ENCODE data around the gene ASB15. TPM values are rescaled to one million over a fixed set of nuclear protein-coding genes. Genes with fewer than 3 reads are reported as not detected.

Gene ASB15
- total RNA-seq, 1 experiment from 2014 or later, result 0.12 TPM

- DNase-seq (ENCODE audit: low read depth), result no peak
These were observed 3.0 kb upstream of the ASB15 start for GRCh38 chr7:123598657-123599056.

DNA sequence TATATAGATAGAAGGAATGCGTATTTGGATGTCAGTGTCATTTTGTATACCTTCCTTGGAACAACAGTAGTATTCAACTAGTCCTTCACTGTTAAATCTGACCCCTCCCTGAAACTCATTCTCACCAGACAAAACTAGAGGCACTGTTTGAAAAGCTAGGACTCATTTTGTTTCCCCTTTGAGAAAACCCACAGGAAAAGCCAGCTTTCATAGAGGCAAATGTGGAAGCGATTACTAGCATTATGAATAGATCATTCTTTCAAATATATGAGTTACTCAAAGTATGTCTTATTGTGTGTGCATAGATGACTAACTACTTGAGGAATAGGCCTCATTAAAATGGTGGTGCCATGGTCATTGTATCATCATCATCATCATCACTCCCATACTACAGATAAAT is 1.9 kb upstream of the ASB15 start:
- peak; percentile 29 for DNase-seq (ENCODE audit: low read depth)

DNA sequence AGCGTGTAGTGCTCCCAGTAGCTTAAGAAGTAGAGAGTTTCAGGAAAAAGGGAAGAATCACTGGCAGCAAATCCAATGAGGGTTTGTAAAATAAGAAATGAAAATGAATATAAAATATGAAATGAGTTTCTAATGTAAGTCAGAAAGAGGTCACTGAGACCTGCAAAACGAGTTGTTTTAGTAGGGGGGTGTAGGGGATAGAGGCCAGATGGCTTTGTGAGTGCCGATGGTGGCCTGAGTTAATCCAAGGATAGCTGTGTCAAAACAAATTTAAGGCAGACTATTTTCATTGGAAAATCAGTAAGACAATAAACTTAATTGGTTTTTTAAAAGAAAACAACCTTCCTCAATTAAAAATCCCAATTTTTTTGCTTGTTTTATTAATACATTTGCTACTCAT is 745 bp upstream of the ASB15 start:
- no peak for DNase-seq (ENCODE audit: low read depth)

- DNase-seq (ENCODE audit: low read depth), result no peak
These were observed 1.0 kb downstream of the ASB15 start for GRCh38 chr7:123602648-123603047.

DNA sequence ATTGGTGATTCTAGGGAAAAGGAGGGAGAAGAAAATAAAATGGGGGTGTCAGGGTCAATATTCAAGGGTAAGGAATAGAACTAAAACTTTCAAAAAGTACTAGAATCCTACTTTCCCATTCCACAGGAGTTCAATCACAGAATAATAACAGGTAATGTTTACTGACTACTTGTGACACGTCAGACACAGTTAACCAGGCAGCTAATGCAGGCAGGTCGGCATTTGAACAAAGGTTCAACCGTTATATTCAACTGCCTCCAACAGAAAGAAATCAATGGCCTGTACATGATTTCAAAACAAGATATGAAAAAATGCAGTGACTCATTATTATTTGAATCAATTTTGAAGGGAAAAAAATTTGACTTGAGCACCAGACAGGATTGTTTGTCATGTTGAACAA is 3.1 kb downstream of the ASB15 start:
- DNase-seq (ENCODE audit: low read depth), result no peak

DNA sequence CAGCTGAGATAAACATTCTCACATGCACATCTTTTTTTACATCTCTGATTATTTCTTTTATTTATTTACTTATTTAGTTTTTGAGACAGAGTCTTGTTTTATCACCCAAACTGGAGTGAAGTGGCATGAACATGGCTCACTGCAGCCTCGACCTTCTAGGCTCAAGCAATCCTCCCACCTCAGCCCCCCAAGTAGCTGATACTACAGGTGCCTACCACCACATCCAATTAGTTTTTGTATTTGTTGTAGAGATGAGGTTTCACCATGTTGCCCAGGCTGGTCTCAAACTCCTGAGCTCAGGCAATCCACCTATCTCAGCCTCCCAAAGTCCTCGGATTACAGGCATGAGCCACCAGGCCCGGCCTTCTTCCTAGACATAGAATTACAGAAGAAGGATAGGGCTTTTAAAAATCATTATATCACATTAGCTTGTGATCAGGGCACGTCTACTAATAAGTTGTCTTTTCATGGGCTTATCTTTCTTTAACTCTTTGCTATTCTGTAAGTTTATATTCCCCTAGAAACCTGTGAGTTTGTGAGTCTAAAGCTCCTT is 5.9 kb downstream of the ASB15 start:
- no peak for DNase-seq (ENCODE audit: low read depth)

DNA sequence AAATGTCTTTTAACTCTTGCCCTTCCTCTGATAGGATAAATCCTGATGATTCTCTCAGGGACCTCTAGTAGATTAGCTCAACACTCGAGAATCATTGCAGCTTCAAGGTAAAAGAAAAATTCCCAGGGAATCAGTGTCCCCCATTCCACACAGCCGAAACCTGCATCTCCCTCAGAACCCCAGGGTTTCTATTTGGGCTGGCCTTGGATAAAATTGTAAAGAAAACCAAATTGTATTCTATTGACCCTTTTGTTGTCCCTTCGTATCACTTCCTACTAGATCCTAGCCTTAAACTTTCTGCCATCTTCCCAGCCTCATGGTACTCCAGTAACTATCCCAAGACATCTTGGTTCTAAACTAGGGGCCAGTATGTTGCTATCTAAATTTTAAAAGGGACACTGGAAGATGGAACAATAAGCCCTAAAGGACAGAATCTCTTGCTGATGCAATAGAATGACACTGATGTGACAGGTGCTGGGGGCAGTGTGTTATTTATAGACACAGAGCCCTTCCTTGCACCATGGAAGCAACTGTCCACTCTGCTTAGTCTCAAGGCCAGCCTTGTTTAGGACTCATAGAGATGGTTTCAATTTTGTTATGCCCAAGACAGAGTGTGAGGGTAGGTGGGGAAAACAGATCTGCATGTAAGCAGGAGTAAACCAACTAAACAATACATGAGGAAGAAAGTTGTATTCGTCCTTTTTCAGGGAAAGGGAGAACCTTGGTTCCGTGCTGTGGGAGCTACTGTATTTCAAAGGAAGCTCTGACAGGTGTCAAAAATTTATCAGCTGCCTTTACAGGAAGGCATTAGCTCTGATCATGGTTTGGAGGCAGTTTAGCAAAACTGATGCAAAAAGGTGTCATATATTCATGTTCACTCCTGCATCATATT is 7.6 kb downstream of the ASB15 start:
- no peak for DNase-seq (ENCODE audit: low read depth)

- DNase-seq (ENCODE audit: low read depth), result no peak
These were observed 8.2 kb downstream of the ASB15 start for GRCh38 chr7:123609883-123610239.

DNA sequence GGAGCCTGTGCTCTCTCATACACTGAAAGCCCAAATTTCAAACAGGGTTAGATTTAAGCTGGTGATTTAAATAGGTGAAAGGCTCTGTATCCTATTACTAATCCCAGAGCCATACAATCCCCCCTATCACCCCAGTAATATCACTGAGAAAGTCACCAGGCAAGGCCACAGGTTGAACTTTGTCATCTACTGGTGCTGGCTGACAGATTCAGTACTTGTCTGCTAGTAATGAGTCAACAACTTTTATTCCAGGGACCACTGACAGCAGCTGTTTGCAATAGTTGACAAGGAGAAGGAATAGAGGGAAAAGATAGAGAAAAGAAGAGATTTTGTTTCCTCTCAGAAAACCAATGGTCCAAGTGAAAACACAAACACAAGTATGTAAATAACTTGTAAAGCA is 10.4 kb downstream of the ASB15 start:
- no peak for DNase-seq (ENCODE audit: low read depth)

- DNase-seq (ENCODE audit: low read depth), result peak; percentile 6
These were observed 13.7 kb downstream of the ASB15 start for GRCh38 chr7:123615344-123615743.

GRCh38 chr7:123616223-123616622 is 14.6 kb downstream of the ASB15 start:
- no peak for DNase-seq (ENCODE audit: low read depth)

DNA sequence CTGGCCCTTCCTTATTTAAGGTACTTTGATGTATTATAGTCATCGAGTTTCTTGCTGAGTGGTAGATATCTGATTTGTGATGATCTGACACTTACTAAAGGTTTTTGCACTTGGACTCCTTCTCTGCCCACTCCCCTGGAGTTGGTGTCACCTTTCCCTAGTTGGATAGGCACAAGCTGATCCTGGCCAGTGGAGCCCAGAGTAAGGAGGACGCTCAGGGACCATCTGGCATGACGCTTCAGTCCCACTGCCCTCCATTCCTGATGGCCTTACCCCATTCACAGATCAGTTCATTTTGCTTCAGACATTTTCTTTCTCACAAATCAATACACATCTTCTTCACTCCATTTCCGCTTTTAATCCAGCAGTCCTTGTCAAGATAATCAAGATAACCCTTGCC is 20.1 kb downstream of the ASB15 start:
- no peak for DNase-seq (ENCODE audit: low read depth)

GRCh38 chr7:123622660-123623386 is 21.2 kb downstream of the ASB15 start:
- DNase-seq (ENCODE audit: low read depth), result no peak

DNA sequence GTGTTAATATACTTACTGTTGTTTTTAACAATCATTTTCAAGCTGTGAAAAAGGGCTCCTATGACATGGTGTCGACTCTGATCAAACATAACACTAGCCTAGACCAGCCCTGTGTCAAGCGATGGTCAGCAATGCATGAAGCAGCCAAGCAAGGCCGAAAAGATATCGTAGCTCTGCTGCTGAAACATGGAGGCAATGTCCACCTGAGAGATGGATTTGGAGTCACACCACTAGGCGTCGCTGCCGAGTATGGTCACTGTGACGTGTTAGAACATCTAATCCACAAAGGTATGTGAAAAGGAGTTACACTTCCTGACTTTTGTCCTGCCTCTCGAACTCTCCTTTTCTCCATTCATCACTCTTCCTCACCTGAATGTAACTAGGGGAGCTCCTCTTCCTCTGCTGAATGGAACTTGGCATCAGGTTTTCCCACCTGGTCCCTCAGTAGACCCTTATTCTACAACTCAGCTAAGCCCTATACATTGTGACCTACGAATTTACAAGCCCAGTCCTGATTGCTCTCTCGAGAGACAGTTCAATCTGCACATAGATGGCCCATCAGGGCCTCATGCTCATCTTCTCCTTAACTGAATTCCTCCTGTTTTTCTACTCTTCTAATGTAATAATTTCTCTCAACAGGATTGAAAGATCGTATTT is 23.0 kb downstream of the ASB15 start:
- DNase-seq (ENCODE audit: low read depth), result peak; percentile 68

DNA sequence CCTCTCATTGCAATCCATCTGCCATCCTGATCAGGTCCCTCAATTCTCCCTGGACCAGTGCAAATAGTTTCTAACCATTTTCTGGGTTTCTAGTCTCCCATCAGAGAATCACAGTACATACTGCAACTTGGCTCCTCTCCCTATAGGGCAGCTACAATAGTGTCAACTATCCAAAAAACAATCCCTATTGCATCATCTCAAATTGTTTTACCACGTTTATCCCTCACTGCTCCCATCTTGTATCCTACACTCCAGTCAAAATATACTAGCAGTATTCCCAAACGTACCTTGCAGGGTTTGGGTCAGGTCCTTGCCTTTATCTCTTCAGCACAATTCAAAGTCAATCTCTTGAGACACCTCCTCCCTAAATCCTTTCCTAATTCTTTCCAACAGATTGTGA is 23.6 kb downstream of the ASB15 start:
- no peak for DNase-seq (ENCODE audit: low read depth)

GRCh38 chr7:123627851-123628250 is 26.2 kb downstream of the ASB15 start:
- no peak for DNase-seq (ENCODE audit: low read depth)

GRCh38 chr7:123628829-123629228 is 27.2 kb downstream of the ASB15 start:
- DNase-seq (ENCODE audit: low read depth), result no peak

DNA sequence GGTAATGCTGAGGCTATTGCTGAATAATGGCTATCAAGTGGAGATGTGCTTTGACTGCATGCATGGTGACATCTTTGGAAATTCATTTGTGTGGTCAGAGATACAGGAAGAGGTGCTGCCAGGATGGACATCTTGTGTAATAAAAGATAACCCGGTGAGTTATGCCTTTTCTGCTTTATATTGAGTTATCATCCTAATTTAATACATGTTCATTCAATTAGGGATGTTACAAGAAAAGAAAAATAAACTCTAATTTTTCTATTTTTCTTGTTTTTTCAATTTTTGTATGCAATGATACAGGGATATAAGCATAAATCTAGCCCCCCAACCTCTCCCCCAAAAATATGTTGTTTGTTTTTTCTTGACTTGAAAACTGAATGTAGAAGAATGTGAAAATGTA is 27.7 kb downstream of the ASB15 start:
- no peak for DNase-seq (ENCODE audit: low read depth)

DNA sequence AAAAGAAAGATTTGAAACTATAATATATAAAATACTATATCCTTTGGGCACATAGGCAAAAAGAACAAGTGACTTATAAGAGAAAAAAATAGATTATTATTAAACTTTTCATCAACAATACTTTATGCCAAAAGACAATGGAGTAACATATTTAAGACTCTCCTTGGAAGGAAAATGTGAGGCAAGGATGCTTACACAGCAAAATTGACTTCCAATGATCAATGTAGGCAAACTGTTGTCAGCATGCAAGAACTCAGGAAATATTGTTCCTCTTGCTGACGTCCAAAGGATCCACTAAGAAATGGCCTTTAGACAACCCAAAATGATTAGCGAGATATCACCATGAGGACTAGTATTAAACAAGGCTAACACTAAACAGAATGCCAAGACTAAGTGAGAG is 31.2 kb downstream of the ASB15 start:
- no peak for DNase-seq (ENCODE audit: low read depth)

DNA sequence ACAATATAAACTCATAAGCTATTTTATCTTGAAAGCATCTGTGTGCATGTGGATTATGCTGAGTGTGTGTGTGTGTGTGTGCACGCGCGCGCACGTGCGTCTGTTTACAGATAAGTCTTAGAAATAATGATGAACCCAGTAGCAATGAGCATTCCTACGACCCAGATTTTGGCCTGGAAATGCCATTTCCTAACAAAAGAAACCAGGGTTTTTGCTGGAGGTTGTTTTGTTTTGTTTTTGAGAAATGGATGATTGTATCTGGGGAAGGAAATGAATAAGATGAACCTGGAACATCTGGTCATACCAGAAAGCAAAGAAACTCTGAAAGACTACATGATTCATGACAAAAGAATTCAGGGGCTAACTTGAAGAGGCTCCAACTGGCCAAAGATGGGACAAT is 31.9 kb downstream of the ASB15 start:
- peak; percentile 92 for DNase-seq (ENCODE audit: low read depth)

DNA sequence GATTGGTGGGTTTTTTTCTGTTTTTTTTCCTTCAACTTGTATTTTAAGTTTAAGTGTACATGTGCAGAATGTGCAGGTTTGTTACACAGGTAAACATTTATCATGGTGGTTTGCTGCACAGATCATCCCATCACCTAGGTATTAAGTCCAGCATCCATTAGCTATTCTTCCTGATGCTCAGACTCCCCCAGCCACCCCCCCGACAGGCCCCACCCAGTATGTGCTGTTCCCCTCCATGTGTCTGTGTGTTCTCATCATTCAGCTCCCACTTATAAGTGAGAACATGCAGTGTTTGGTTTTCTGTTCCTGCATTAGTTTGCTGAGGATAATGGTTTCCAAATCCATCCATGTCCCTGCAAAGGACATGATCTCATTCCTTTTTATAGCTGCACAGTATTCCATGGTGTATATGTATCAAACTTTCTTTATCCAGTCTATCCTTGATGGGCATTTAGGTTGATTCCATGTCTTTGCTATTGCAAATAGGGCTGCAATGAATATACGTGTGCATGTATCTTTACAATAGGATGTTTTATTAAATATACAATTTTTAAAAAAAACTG is 32.5 kb downstream of the ASB15 start:
- peak; percentile 30 for DNase-seq (ENCODE audit: low read depth)
